Lung microvascular endothelial cell (primary cell): ENCODE results near the gene MT4. TPM values are rescaled to one million over a fixed set of nuclear protein-coding genes. Genes with fewer than 3 reads are reported as not detected.
A peak's percentile ranks its signal among the peaks of the same experiment; 100 is the strongest.
"Not testable (repeated sequence)": the region's sequence is repeated elsewhere in the genome, so short reads cannot be mapped to it uniquely, and the experiment has no call there.

Experiments
- DNase-seq, 2 donors: peaks; one replicate each; pipeline versions ENCODE4 v3.0.0 to v3.0.0-alpha.2; 2010; ENCODE audit warnings: low read depth in 2 of 2
- total RNA-seq: library from RNA; depleted of rRNA; stranded (reverse); fragments of >200 nt; gene quantifications from 2 replicates; pipeline ENCODE4 v1.2.1, GENCODE V29; 2014

MT4 gene
- total RNA-seq, 1 donor from 2014 or later = not detected

DNA sequence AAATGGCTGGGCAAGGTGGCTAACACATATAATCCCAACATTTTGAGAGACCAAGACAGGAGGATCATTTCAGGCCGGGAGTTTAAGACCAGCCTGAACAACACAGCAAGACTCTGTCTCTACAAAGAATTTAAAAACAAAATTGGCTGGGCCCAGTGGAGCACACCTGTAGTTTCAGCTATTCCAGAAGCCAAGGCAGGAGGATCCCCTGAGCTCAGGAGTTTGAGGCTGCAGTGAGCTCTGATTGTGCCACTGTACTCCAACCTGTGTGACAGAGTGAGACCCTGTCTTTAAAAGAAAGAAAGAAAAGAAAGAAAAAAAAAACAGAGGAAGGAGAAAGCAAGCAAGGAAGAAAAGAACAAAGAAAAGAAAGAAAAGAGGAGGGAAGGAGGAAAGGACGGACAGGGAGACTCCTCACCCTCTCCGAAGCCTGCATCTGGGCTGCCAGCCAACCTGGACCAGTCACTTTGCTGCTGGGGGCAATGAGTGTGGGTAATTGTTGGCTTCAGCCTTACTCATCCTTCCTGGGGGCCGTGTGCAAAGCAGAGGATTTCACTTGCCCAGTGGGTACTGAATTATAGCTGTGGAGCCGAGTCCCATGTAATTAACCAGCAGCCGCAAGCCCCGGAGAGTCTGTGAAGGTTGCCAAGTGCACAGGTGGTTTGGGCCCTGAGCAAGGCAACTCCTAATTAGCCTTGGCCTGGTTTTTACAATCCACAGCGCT is 6.7 kb upstream of the MT4 start:
- DNase-seq = peak in 1 of 2 donors; percentile 52

DNA sequence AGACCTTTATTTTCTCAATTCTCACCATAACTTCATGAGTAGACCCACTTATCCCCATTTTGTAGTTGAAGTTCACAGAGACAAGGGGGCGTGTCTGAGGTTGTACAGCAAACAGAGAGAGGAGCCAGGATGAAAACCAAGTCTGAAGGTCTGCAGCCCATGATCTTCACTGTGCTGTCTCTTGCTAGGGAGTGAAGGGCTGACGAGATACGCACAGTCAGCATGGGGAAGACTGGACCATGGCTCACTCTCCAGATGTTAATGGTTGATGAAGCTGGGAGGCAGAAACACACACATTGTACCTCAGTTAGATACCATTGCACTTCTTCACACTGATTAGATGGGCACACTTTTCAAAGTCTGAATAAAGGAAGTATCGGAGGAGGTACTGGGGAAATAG is 5.8 kb upstream of the MT4 start:
- no peak for DNase-seq

DNA sequence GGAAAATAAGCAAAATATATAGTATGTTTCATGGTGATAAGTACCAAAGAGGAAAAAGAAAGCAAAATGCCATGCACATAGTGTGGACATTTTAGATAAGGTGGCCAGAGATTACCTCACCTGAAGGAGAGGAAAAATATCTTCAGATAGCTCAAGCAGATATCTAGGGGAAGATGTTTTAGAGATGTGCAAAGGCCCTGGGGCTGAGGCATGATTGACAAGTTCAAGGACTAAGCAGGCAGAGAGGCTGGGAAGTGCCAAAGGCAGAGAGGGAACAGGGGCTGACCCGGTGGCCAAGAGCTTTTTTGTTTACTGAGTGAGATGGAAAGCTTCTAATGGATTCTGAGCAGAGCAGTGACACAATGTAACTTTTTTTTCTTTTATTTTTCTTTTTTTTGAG is 4.4 kb upstream of the MT4 start:
- no peak for DNase-seq

DNA sequence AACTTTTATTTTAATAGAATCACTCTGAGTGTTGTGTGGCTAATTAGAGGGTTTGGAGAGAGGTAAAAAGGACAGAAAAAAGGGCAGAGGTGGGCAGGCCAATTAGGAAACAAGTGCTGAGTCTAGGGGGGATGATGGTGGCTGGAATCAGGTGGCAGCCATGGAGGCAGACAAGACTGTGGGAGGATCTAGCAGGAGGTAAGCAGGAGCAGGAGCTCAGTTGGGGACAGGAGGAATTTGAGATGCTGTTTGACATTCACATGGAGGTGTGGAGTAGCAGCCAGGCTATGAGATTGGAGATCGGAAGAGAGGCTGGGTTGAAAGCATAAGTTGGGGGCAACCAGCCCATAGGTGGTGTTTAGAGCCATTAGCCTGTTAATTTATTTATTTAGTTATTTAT is 3.7 kb upstream of the MT4 start:
- DNase-seq = no peak

DNA sequence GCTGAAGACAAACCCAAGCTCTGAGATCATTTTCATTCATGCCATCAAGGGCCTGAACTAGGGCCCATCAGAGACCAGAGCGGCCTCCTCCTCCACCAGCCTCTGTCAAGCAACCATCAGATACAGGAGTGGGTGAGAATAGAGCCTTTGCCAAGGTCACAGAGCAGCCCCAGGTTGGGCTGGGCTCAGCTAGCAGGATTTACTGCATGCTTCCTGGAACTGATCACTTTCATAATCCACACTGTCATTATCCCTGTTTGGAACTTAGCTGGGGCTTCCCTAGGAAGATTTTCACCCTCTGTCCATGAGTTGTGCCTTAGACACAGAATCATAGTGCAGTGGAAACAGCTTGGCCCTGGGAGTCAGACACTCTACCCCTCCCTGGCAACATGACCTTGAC is 5.1 kb downstream of the MT4 start:
- no peak for DNase-seq

DNA sequence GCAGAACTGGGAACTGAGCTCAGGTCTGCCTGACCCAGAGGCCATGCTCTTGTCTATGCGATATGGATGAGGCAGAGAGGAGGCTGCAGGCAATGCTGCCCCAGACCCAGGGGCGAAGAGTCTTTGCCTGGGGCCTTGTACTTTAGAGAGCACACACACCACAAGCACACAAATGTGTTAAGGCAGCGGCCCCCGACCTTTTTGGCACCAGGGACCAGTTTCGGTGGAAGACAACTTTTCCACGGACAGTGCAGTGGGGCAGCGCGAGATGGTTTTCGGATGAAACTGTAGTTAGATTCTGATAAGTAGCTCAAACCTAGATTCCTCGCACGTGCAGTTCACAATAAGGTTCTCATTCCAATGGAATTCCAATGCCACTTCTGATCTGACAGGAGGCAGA is 6.7 kb downstream of the MT4 start:
- DNase-seq = no peak

DNA sequence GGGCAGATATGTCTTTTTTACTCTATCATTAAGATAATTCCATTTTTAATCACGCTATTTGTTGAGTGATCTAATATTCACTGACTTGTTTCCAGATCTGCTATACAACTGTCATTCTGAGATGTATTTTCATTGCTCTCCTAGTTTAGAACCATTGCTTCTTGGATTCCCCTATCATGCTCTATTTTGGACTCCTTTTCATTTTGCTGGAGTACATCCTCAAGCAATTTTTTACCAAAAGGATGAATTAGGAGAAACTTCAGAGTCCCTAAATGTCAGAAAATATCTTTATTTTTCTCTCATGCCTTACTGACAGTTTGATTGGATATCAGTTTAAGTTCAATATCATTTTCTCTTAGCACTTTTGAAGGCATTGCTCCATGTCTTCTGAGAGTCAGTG is 9.8 kb downstream of the MT4 start:
- no peak for DNase-seq

DNA sequence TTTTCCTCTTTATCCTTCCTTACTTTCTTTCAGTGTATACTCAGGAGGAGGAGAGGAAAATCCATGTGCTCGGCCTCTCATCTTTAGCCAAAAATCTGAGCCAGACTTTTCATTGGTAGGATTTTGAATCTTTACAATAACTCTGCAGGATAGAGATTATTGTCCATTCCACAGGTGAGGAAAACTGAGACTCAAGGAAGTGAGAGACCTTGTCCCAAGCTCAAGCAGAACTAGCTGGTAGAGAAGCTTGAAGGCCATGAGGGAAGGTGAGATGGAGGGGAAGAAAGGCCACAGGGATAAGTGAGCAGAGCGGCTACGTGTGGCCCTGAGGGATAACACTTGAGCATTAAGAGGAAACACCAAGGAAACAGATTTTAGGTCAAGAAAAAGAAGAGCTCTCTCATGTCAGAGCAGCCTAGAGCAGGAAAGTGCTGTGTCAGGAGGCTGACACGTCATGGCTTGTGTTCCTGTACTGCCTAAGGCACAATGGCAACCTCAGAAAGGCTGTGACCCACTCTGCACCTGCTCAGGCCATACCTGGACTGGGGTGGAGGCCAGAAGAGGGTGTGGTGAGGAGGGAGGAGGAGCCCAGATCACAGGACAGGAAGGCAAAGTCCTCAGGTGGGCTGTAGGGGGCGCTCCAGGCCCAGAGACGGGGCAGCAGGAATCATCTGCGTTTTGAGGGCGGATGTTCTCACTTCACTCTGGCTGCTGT is 11.9 kb downstream of the MT4 start:
- peak; percentile 58 to 75 for DNase-seq

DNA sequence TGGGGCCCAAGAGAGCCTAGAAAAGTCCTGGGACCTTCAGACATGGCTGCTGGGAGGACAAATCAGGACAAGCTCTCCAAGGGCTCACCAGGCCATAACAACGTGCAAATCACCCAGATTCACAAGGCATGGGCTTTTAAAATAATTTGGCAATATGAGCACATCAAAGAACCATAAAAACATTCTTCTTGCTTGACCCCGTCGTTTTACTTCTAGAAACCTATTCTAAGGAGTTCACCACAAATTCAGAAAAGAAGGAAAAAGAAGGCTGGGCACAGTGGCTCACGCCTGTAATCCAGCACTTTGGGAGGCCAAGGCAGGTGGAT is 12.4 kb downstream of the MT4 start:
- no peak for DNase-seq

DNA sequence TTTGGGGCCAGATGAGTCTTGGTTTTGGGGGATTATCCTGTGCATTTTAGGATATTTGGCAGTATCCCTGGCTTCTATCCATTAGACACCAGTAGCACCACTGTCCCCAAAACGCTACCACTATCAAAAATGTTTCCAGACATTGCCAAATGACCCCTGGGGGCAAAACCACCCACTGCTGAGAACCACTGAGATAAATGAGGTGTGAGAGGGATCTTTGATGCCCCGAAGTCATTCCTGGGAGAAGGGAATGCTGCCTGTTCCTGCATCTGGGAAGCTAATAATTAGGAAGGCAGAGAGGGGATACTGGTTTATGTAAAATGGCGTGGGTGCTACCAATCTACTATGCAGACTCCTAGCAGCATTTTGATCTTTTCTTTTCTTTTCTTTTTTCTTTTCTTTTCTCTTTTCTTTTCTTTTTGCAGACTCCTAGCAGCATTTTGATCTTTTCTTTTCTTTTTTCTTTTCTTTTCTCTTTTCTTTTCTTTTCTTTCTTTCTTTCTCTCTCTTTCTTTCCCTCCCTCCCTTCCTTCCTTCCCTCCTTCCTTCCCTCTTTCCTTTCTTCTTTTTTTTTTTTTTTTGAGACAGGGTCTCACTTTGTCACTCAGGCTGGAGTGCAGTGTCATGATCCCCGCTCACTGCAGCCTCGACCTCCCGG is 15.6 kb downstream of the MT4 start:
- no peak for DNase-seq

DNA sequence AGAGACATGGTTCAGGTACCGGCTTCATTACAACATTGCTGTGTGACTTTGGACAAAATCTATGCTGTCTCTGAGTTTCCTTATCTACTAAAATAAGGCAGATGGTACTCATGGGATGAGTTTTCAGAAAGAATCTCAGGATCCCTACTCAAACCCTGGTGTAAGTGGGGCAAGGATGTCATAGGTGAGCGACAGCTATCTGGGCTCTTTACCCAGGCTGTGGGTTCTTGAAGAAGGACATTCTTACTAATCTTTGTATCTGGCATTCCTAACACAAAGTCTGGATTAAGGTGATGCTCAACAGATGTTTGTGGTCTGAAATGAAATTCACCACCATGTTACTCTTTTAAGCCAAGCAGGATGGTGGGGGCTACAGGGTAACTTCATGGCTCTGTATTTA is 18.0 kb downstream of the MT4 start:
- DNase-seq = not testable (repeated sequence)

DNA sequence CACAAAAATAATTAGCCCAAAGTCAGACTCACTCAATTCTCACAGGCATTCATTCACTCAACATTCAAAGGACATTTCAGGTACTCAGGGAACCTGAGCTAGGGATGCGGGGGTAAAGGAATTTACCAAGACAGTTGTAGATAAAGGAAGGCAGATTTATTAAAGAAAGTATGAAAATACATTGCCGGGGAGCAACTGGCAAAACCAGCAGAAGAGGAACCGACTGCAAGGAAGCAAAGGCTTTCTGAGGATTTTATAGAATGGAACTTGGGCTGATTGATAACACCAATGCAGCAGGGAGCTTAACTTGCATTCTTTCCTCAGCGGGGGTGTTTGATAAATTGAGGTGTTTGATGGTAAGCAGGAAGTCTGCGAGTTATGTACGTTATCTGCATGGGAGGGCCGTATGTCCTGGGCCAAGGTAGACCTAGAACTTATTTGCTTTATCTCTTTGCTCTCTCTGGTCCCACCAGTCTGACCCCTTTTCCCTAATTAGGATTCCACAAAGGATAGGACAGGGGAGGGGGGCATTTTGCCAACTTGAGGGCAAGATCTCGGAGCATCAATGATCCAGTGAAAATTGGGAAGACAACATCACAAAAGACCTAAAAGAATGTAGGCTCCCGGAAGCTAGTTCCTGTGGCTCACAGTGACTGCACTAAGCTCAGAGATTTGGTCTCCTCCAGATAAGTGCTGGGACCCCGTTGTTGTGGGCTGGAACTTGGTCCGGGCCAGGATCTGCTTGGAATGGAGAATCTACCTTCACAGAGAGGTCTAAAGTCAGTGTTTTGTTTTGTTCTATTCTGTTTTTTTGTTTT is 18.7 kb downstream of the MT4 start:
- no peak for DNase-seq

DNA sequence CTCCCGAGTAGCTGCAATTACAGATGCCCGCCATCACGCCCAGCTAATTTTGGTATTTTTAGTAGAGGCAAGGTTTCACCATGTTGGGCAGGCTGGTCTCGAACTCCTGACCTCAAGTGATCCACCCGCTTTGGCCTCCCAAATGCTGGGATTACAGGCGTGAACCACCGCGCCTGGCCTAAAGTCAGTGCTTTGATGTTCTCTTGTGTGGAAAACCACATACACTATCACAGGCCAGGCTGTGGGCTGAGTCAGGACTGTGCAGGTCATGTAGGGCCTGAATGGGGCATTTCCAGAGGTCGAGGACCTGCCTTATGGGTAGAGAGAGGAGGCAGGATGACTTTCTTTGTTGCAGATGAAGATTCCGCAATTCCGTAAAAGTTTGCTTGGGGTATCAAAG is 19.4 kb downstream of the MT4 start:
- no peak for DNase-seq

DNA sequence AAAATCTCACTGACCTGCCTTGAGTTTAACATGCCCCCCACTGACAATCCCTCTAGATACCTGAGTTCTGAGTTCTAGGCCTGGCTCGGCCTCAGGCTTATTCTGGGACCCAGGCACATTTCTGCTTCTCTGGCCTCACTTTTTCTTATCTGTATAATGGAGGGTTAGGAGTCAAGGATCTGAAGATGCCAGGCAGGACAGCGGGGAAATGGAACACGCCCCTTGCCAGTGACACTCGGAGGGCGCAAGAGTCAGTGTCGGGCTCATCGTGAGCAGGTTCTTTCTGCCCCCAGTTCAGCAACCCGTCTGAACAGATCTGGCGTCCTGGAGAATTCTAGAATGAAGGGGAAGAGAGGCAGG is 23.9 kb downstream of the MT4 start:
- no peak for DNase-seq

DNA sequence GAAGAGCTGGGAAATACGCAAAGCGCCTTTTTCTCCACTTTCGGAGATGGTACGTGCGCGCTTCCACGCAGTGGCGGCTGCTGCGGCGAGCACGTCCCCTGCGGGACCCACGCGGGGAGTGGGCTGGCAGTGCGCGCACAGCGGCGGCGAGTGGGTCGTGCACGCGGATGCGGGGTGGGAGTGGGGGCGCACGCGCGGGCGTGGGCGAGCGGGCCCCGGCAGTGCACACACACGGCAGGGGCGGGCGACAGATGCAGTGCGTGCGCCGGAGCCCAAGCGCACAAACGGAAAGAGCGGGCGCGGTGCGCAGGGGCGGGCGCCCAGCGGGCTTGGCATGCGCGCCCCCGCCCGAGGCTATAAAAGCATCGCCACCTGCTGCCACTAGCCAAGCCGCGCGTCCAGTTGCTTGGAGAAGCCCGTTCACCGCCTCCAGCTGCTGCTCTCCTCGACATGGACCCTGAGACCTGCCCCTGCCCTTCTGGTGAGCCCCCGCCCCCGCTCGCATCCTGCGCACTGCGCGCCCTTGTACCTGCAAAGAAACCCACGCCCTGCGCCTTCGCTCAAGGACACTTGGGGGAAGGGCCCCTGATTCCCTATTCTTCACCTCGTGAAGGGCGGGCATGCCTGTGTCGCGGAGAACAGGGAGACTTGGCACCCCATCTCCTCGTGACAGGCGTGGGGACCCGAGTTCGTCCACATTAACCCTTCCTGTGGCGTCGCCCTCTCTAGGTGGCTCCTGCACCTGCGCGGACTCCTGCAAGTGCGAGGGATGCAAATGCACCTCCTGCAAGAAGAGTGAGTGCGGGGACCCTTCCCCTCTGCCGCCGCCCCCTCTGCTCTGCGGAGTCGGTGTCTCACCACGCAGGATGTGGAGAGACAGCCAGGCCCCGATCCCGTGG is 24.5 kb downstream of the MT4 start, which contains the start of gene MT3:
MT3 (plus strand) TSS at position 388 of the 899 bp plus-strand sequence; CDS start at position 451, 63 bp downstream.
- peak in 1 of 2 donors; percentile 30 for DNase-seq

DNA sequence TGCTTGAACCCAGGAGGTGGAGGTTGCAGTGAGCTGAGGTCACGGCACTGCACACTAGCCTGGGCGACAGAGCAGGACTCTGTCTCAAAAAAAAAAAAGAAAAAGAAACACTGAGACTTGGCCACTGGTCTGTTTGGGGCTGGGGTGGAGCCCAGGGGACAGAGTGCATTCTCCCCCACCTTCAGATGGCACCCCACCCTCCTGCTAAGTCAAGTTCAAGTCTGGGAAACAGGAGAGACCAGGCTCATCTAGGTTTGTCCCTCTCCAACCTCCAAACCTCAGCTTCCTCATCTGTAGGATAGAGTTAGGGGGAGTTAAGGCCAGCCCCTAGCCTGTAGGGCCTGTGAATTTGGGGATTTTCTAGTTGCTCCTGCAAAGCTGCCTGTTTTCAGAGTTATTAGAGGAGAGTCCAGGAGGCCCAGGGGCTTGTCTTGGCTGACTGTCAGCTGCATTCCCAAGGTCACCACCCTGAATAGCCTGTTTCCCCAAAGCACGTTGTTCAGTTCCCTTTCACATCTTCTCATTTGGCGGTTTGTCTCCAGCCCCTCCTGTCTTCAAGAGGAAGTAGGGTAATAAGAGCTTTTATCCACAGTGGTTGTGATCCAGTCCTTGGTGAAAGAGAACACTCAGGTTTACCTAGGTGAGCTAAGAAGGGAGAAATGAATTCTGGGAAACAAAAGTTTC is 26.6 kb downstream of the MT4 start:
- no peak for DNase-seq

DNA sequence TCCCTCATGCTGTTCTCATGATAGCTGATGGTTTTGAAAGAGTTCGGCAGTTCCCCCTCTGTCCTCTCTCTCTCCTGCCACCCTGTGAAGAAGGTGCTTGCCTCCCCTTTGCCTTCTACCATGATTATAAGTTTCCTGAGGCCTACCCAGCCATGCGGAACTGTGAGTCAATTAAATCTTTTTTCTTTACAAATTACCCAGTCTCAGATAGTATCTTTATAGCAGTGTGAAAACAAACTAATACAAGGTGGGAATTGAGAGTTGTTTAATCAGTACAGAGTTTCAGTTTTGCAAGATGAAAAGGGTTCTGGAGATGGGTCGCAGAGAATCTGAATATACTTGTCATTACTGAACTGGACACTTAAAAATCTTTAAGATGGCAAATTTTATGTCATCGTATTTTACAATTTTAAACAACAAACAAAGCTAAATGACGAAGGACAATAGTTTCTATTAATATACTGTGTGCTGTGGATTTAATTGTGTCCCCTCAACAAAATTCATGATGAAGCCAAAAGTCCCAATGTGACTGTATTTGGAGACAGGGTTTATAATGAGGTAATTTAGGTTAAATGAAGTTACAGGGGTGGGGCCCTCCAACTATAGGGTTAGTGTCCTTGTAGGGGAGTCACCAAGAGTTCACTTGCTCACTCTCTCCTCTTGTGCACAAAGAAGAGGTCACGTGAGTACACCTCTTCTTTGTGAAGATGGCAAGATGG is 28.9 kb downstream of the MT4 start:
- no peak for DNase-seq

DNA sequence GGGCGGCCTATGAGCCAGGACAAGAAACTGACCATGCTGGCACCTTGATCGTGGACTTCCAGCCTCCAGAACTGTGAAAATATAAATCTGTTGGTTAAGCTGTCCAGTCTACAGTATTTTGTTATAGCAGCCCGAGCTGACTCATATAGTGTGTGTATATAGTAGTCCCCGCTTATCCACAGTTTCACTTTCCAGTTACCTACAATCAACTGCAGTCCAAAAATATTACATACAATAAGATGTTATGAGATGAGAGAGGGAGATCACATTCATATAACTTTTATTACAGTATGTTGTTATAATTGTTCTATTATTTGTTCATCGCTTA is 29.4 kb downstream of the MT4 start:
- DNase-seq = no peak

DNA sequence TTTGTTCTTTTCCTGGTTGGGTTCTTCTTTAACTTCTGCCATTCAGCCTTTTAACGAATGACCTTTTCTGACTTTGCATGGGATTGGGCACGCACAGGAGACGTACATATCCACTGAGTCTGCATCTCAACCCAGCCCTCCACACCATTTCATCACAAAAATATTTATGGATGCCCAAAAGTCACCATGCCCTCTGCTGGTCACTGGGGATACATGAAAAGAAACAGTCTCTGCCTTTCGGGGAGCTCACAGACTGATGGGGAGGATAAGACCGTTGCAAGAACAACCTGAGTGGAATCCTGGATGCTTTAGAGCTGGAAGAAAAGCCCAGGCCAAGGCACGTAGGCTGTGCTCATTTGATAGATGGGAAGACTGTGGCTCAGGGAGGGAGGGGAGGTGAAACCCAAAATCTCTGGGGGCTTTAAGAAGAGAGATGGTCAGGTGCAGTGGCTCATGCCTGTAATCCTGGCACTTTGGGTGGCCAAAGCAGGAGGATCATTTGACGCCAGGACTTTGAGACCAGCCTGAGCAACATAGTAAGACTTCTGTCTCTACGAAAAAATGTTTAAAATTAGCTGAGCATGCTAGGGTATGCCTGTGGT is 35.6 kb downstream of the MT4 start:
- peak; percentile 61 to 65 for DNase-seq
